Activated naive CD8-positive, alpha-beta T cell treated with anti-CD3 and anti-CD28 coated beads for 36 hours (primary cell): ENCODE measurements around the gene DUSP12. TPM values are rescaled to one million over a fixed set of nuclear protein-coding genes. Genes with fewer than 3 reads are reported as not detected.
A peak's percentile ranks its signal among the peaks of the same experiment; 100 is the strongest.
"Not testable (repeated sequence)": the region's sequence is repeated elsewhere in the genome, so short reads cannot be mapped to it uniquely, and the experiment has no call there.

ENCODE experiments used
- DNase-seq: peaks from one replicate; pipeline ENCODE4 v3.0.0; 2021
- H3K27ac Mint-ChIP-seq: one replicate; pipeline ENCODE4 v1.8.0; 2022; ENCODE audit warnings: mild to moderate bottlenecking, moderate library complexity, mixed read lengths
- H3K27me3 Mint-ChIP-seq: one replicate; pipeline ENCODE4 v1.8.0; 2022; ENCODE audit warnings: mild to moderate bottlenecking, mixed read lengths
- H3K36me3 Mint-ChIP-seq: one replicate; pipeline ENCODE4 v1.8.0; 2021; ENCODE audit warnings: mild to moderate bottlenecking, mixed read lengths
- H3K4me1 Mint-ChIP-seq: one replicate; pipeline ENCODE4 v1.8.0; 2021; ENCODE audit warnings: mixed read lengths
- H3K4me3 Mint-ChIP-seq: one replicate; pipeline ENCODE4 v1.8.0; 2022; ENCODE audit warnings: mild to moderate bottlenecking, moderate library complexity, mixed read lengths
- H3K9me3 Mint-ChIP-seq: one replicate; pipeline ENCODE4 v1.8.0; 2022; ENCODE audit warnings: mixed read lengths
- total RNA-seq, 2 experiments: library from RNA; stranded (reverse); gene quantifications; one replicate each; pipeline ENCODE4 v1.2.3, GENCODE V29; 2021

Gene DUSP12
- total RNA-seq, 2 experiments from 2014 or later = 39.9 to 40.3 TPM

DNA sequence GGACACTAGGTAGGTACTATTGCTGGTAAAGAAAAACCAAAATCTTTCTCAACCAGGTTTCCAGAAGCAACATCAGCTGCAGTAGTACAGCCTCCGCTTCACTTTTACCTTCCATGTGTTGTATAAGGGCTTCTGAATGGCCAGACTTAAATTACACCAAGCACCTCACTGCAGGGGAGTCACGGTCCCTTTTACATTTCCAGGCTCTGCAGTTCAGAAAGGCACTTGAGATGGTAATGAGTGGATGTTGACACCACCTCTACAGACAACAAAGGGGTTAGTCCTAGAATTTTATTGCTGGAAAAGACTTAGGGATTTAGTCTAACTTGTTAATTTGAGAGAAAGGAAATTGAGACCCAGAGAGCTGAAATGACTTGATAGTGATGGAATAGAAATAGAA, 12.0 kb upstream of the DUSP12 start:
- no peak for DNase-seq
- H3K4me1 Mint-ChIP-seq = peaks cover 34% of the 10 kb centered on the region
- peaks cover 5% of the 10 kb centered on the region for H3K27me3 Mint-ChIP-seq
- H3K9me3 Mint-ChIP-seq = no peaks in the 10 kb centered on the region
- no peak overlapping the region for H3K4me3 Mint-ChIP-seq
- H3K27ac Mint-ChIP-seq = no peak overlapping the region
- no peaks in the 10 kb centered on the region for H3K36me3 Mint-ChIP-seq

DNA sequence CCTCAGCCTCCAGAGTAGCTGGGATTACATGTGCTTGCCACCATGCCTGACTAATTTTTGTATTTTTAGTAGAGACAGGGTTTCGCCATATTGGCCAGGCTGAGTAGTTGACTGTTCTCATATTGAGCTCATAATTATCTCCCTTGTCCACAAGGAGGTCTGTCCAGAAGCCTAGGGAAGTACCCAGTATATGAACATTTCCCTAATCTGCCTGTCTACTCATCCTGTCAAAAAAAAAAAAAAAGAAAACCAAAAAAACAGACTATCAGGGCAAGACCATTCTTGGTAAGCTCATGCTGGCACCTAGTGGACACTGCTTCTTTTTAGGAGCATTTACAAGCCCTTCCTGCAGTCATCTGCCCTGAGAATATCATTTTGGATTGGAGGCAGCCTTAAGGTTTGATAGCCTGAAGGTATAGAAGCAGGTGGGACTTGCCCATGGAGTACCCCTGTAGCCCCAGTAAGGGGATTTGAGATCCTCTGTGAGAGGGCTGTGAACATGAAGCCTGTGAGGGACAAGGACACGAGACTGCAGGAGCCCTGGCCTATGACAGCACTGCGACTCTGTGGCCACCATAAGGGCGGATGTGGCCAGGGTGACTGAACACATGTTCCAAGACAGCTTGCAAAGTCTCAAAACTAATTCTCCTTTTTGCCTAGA, 10.8 kb upstream of the DUSP12 start:
- Mint-ChIP-seq H3K27ac (peak overlapping the region; percentile 13), H3K27me3 (peaks cover 5% of the 10 kb centered on the region), H3K9me3 (no peaks in the 10 kb centered on the region), H3K4me1 (peaks cover 41% of the 10 kb centered on the region), H3K36me3 (no peaks in the 10 kb centered on the region), H3K4me3 (no peak overlapping the region)
- peak; percentile 57 for DNase-seq

DNA sequence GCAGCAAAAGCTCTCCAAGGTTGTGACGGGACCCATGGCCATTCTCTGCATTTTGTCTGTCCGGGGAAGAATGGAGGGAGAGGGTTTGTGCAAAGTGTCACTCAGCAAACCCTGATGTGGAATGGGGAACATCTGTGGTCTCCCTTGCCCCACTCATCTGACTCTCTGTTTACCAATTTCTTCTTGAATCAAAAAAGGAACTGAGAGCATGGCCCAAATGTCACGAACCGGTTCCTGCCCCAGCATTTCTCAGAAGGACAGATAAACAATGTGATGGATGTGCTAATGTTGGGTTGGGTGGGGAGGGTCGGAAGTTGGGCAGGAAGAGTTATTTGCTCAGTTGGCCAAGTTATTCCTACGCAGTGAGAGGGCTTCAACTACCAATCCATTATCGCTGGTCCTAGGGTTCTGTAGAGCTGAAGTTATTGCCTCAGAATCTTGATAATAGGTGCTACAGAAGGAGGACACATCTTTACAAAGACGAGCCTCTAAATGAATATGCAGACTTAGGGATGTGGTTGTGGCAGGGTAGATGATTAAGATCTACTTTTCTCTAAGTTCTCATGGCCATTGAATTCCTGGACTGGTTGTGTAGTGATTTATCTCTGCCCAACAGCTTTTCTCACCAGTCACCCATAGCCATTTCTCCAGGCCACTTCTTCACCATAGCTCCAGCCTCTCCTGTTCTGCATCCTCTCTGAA, 9.6 kb upstream of the DUSP12 start:
- peaks cover 5% of the 10 kb centered on the region for H3K27me3 Mint-ChIP-seq
- peaks cover 51% of the 10 kb centered on the region for H3K4me1 Mint-ChIP-seq
- H3K9me3 Mint-ChIP-seq = no peaks in the 10 kb centered on the region
- H3K36me3 Mint-ChIP-seq = no peaks in the 10 kb centered on the region
- peak overlapping the region; percentile 3 for H3K27ac Mint-ChIP-seq
- H3K4me3 Mint-ChIP-seq = no peak overlapping the region
- DNase-seq = no peak

DNA sequence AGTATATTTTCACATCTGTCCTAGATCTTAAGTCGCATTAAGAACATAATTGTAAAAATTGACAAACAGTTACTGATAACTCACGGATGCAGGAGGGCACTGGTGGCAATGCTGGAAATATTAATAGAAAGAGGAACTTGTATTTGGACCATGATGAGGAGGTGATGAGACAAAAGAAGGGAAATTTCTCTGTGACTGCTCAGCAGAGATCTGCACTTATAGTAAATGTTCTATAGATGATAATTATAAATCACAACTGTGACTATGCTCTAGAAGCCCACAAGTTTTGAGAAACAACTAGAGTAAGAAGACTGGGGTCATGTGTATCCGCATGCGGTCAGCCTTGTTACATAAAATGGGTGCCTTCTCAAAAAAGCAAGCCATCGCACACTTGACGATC, 8.7 kb upstream of the DUSP12 start:
- H3K27ac Mint-ChIP-seq = no peak overlapping the region
- no peaks in the 10 kb centered on the region for H3K9me3 Mint-ChIP-seq
- H3K27me3 Mint-ChIP-seq = peaks cover 7% of the 10 kb centered on the region
- no peak for DNase-seq
- H3K4me3 Mint-ChIP-seq = no peak overlapping the region
- H3K4me1 Mint-ChIP-seq = peaks cover 50% of the 10 kb centered on the region
- H3K36me3 Mint-ChIP-seq = no peaks in the 10 kb centered on the region

DNA sequence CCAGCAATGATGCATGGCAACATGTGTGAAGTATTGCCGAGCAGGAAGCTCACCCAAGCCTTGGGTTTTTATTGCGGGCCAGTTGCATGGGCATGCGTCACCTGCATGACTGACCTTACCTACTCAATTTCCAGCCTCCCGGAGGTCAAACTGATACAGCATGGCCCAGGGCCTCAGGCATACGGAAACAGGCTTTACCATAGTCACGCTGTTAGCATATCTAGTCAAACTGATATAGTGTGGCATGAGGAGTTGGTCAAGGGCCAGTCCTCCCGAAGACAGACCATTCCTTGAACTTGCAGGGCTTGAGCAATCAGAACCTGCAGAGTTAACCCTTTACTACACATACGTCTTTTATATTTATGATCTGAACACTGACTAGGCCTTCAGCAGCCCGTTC, 6.4 kb upstream of the DUSP12 start:
- Mint-ChIP-seq H3K9me3 (no peaks in the 10 kb centered on the region), H3K27ac (no peak overlapping the region), H3K4me1 (peaks cover 52% of the 10 kb centered on the region)

DNA sequence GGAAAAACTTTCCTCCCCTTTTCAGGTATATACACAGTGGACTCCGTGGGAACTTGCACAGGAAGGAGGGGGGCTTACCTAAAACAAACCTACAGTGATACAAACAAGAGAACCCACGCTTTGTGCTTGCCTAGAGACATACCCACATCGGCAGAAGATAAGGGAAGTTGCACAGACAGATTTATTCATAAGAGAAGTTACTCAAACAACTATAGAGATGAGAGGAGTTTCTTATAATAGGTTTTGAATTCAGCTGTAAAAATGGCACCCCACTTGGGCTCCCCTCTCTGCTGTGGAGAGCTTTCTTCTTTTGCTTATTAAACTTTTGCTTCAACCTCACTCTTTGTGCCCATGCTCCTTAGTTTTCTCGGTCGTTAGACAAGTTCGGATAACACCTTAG, 1.8 kb upstream of the DUSP12 start:
- Mint-ChIP-seq H3K9me3 (no peaks in the 10 kb centered on the region), H3K27ac (no peak overlapping the region), H3K4me3 (no peak overlapping the region), H3K36me3 (peaks cover 10% of the 10 kb centered on the region), H3K27me3 (peaks cover 13% of the 10 kb centered on the region), H3K4me1 (peaks cover 51% of the 10 kb centered on the region)
- no peak for DNase-seq

More for the DNA sequence above, 6.4 kb upstream of the DUSP12 start:
- Mint-ChIP-seq H3K27me3 (peaks cover 13% of the 10 kb centered on the region), H3K4me3 (no peak overlapping the region), H3K36me3 (no peaks in the 10 kb centered on the region)
- no peak for DNase-seq

DNA sequence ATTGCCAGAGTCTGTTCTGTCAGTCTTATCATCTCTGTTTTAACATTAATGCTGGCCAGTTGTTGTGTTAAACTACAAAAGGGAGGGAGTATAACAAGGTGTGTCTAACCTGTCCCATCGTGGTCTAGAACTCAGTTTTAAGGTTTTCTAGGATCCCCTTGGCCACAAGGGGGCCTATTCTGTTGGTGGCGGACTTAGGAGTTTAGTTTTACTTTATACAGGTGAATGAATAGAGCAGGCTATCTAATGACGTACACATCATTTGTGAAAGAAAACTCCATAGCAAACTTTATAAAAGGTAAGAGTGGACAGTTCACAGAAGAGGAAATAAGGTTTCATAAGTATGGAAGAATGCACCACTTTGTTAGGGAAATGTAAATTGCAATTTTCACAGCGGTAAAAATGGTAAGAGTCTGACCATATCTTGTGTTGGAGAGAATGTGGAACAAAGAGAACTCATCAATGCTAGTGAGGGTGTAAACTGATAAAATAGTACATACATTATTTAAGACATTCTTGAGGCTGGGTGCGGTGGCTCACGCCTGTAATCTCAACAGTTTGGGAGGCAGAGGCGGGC, 14.0 kb downstream of the DUSP12 start:
- DNase-seq = peak; percentile 46
- Mint-ChIP-seq H3K4me3 (peak overlapping the region; percentile 37), H3K9me3 (no peaks in the 10 kb centered on the region), H3K36me3 (peaks cover 13% of the 10 kb centered on the region), H3K4me1 (peaks cover 41% of the 10 kb centered on the region), H3K27ac (peak overlapping the region; percentile 12), H3K27me3 (no peaks in the 10 kb centered on the region)

DNA sequence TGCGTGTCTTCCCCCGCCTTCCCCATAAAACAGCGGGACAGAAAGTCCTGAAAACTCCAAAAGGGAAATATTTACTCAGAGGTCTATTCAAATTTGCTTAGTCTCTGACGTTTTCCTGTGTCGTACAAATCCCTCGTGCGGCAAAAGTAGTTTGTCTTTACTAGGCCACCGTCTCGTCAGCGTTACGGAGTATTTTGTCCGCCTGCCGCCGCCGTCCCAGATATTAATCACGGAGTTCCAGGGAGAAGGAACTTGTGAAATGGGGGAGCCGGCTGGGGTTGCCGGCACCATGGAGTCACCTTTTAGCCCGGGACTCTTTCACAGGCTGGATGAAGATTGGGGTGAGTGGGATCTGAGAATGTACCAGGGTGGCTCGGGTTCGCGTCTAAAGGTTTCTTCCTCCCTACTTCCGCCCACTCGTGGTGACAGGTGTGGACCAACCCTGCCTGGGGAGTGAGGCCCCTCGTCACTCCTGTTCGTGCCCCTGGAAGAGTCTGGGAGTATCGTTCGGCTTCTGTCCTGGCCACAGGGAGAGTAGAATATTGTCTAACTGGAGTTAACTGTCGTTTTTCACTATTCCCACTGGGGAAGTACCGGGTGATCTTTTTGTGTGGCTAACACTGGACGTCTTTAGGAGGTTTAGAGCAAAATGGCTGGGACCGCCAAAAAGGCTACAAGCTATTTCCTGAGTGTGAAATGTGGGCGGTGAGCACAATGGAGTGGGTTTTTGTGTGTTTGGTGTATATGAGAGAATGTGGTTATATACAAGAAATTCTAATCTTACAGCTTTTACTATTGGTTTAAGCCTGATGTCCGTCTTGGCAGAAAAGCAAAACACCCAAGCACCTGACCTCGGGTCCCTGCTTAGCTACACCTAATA, 16.8 kb downstream of the DUSP12 start, which contains the start of gene ATF6:
ATF6 (plus strand) TSS at position 219 of the 880 bp plus-strand sequence; CDS start at position 260, 41 bp downstream.
- peaks cover 13% of the 10 kb centered on the region for H3K36me3 Mint-ChIP-seq

DNA sequence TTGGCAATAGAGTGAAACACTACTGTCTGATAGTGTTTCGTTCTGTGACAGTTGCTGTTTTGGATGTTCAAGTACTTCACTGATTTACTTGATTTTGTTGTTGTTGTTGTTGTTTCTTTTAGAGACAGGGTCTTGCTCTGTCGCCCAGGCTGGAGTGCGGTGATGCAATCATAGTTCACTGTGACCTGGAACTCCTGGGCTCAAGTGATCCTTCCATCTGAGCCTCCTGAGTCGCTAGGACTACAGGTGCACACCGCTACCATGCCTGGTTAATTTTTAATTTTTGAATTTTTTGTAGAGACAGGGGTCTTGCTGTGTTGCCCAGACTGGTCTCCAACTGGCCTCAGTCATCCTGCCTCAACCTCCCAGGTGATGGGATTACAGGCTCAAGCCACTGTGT, 18.9 kb downstream of the DUSP12 start:
- H3K27ac Mint-ChIP-seq = peak overlapping the region; percentile 42
- H3K4me1 Mint-ChIP-seq = peaks cover 46% of the 10 kb centered on the region
- H3K36me3 Mint-ChIP-seq = peaks cover 13% of the 10 kb centered on the region
- peak overlapping the region; percentile 100 for H3K4me3 Mint-ChIP-seq
- H3K27me3 Mint-ChIP-seq = no peaks in the 10 kb centered on the region
- H3K9me3 Mint-ChIP-seq = no peaks in the 10 kb centered on the region
- DNase-seq = no peak

More for the DNA sequence above, 16.8 kb downstream of the DUSP12 start, which contains the start of gene ATF6:
- peak; percentile 77 for DNase-seq
- Mint-ChIP-seq H3K27me3 (no peaks in the 10 kb centered on the region), H3K4me1 (peaks cover 56% of the 10 kb centered on the region), H3K4me3 (peak within 1 kb of the TSS; percentile 100), H3K9me3 (no peaks in the 10 kb centered on the region), H3K27ac (peak within 1 kb of the TSS; percentile 99)

DNA sequence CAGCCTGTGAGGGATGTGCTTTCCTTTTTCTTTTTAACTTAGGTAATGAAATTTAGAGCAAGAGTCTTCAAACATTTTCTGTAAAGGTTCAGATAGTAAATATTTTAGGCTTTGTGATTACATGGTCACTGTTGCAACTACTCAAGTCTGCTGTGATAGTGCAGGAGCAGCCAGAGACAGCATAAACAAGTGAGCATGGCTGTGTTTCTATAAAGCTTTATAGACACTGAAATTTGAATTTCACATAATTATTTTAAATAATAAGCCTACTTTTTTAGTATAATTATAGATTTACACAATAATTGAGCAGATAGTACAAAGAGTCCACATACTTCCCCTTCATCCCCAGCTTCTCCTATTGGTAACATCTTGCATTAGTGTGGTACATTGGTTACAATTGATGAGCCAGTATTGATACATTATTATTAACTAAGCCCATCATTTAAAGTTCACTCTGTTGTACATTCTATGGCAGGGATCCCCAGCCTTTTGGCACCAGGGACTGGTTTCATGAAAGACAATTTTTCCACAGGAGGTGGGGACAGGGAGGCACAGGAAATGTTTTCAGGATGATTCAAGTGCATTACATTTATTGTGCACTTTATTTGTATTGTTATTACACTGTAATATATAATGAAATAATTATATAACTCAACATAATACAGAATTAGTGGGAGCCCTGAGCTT, 19.5 kb downstream of the DUSP12 start:
- Mint-ChIP-seq H3K36me3 (peaks cover 13% of the 10 kb centered on the region), H3K27me3 (no peaks in the 10 kb centered on the region), H3K4me3 (no peak overlapping the region), H3K9me3 (no peaks in the 10 kb centered on the region), H3K27ac (no peak overlapping the region), H3K4me1 (peaks cover 46% of the 10 kb centered on the region)
- no peak for DNase-seq

DNA sequence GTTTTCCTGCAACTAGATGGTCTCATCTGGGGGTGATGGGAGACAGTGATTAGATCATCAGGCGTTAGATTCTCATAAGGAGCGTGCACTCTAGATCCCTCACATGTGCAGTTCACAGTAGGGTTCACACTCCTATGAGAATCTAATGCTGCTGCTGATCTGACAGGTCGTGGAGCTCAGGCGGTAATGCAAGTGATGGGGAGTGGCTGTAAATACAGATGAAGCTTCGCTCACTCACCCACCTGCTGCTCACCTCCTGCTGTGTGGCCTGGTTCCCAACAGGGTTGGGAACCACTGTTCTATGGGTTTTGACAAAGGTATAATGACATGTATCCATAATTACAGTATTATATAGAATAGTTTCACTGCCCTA, 20.1 kb downstream of the DUSP12 start:
- H3K27ac Mint-ChIP-seq, H3K27me3 Mint-ChIP-seq, H3K4me3 Mint-ChIP-seq, H3K9me3 Mint-ChIP-seq, DNase-seq: not testable (repeated sequence)
- peaks cover 47% of the 10 kb centered on the region for H3K4me1 Mint-ChIP-seq
- H3K36me3 Mint-ChIP-seq = peaks cover 13% of the 10 kb centered on the region

DNA sequence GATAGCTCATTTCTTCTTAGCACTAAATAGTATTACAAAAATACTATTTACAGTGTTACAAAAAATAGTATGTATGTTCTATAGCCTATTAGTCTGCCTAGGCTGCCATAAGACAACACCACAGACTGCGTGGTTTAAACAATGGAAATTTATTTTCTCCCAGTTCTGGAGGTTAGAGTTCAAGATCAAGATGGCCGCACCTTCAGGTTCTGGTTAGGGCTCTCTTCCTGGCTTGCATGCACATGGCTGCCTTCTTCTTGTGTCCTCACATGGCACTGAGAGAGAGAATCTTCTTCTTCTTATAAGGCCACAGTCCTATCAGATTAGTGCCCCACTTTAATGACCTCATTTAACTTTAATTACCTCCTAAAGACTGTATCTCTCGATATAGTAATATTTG, 20.7 kb downstream of the DUSP12 start:
- no peaks in the 10 kb centered on the region for H3K27me3 Mint-ChIP-seq
- no peak overlapping the region for H3K27ac Mint-ChIP-seq
- H3K4me3 Mint-ChIP-seq = no peak overlapping the region

DNA sequence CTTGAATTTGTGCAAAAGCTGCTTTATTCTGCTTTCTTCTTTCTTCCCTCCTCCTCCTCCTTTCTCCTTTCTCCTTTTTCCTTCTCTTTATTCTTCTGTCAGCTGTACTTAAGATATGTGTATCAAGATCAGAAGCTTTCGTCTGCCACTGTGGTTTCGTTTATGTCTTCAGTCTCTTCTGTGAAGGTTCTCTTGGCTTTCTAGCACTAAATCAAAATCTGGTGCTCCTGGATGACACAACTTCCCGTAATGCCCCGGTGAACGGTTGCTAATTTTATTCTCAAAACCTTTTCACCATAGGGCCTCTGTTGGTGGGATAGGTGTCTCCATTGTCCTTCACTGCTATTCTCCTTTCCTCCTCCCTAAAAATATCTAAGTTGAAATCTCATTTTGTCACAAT, 21.6 kb downstream of the DUSP12 start:
- Mint-ChIP-seq H3K4me3 (no peak overlapping the region), H3K4me1 (peaks cover 41% of the 10 kb centered on the region), H3K27ac (no peak overlapping the region), H3K36me3 (peaks cover 13% of the 10 kb centered on the region), H3K9me3 (no peaks in the 10 kb centered on the region), H3K27me3 (no peaks in the 10 kb centered on the region)
- DNase-seq = no peak

More for the DNA sequence above, 20.7 kb downstream of the DUSP12 start:
- no peak for DNase-seq
- H3K36me3 Mint-ChIP-seq = peaks cover 13% of the 10 kb centered on the region
- no peaks in the 10 kb centered on the region for H3K9me3 Mint-ChIP-seq
- H3K4me1 Mint-ChIP-seq = peaks cover 42% of the 10 kb centered on the region

DNA sequence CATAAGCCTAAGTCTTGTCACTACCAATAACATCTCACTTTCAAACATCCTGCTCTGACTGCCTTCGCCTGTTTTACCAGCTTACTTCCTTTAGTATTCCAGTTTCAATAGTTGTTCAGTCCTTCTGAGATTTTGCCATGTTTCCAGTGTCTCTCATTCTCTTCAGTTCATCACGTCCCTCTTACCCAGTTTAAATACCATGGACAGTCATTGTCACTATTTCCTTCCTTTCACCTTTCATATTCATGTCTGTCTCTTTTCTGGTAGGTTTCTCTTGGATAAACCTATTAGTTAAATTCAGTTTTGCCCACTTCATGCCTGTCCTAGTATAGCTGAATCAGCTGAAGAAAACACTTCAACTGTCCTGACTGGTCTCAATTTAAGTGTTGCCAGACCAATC, 22.4 kb downstream of the DUSP12 start:
- H3K4me1 Mint-ChIP-seq = peaks cover 39% of the 10 kb centered on the region
- H3K4me3 Mint-ChIP-seq = no peak overlapping the region
- H3K9me3 Mint-ChIP-seq = no peaks in the 10 kb centered on the region
- no peak overlapping the region for H3K27ac Mint-ChIP-seq
- H3K27me3 Mint-ChIP-seq = no peaks in the 10 kb centered on the region
- DNase-seq = no peak
- peaks cover 13% of the 10 kb centered on the region for H3K36me3 Mint-ChIP-seq
